B cell (primary cell): ENCODE data around the gene TSHZ1. TPM values are rescaled to one million over a fixed set of nuclear protein-coding genes. Genes with fewer than 3 reads are reported as not detected.

Experiments used
- ATAC-seq: fragments of 200-7000 bp; cut with Tn5 transposase; one replicate; pipeline ENCODE4 v1.10.0; 2021; ENCODE audit warnings: low read depth, mild to moderate bottlenecking, moderate number of reproducible peaks, moderate library complexity
- CTCF ChIA-PET: fragments of 350-600 bp; sonication (Branson Sonifier 250); formaldehyde crosslinking; loops from one replicate; lab custom pipeline; 2021; ENCODE audit warnings: antibody characterized with exemption, inconsistent platforms; lab: Charles Lee
- POLR2A ChIA-PET: fragments of 350-600 bp; sonication (Branson Sonifier 250); formaldehyde crosslinking; loops from one replicate; lab custom pipeline; 2021; ENCODE audit warnings: antibody characterized with exemption; lab: Charles Lee
- DNase-seq: peaks from one replicate; pipeline ENCODE4 v3.0.0; 2013
- H2AFZ ChIP-seq: 2 replicates; pipeline ENCODE4 v1.6.1; 2012; ENCODE audit warnings: mild to moderate bottlenecking, low read depth, low read length; ENCODE audit not compliant: insufficient read depth, poor library complexity, severe bottlenecking
- H3K27ac ChIP-seq, 2 donors: 1 replicate in 1 of 2; 2 replicates in 1 of 2; pipeline ENCODE4 v1.5.1; 2012 to 2013; ENCODE audit warnings: low read length in 2 of 2, mild to moderate bottlenecking in 2 of 2, moderate library complexity in 1 of 2
- H3K27me3 ChIP-seq, 4 experiments: fragments of 200-600 bp in 1 of 4; sonication (generic) in 1 of 4; replicated peaks in 1 of 4; 1 replicate in 2 of 4; 2 replicates in 2 of 4; pipeline versions ENCODE4 v1.6.1 to v1.7.0; 2013 to 2016; ENCODE audit warnings: low read length in 3 of 4, mild to moderate bottlenecking in 2 of 4, mixed read lengths in 1 of 4, moderate library complexity in 1 of 4; ENCODE audit not compliant: insufficient read depth in 4 of 4, control insufficient read depth in 3 of 4; ENCODE audit errors: control extremely low read depth in 1 of 4
- H3K36me3 ChIP-seq, 2 experiments: replicated peaks in 1 of 2; 1 replicate in 1 of 2; 2 replicates in 1 of 2; pipeline versions ENCODE4 v1.6.1 to v1.7.1; 2013; ENCODE audit warnings: low read length in 1 of 2; ENCODE audit not compliant: insufficient read depth in 2 of 2, control insufficient read depth in 1 of 2; ENCODE audit errors: control extremely low read depth in 1 of 2, extremely low read depth in 1 of 2
- H3K4me1 ChIP-seq, 2 donors: fragments of 200-600 bp in 1 of 2; sonication (generic) in 1 of 2; 1 replicate in 1 of 2; 2 replicates in 1 of 2; pipeline versions ENCODE4 v1.5.1 to v1.6.1; 2013 to 2017; ENCODE audit warnings: low read length in 2 of 2; ENCODE audit not compliant: control insufficient read depth in 2 of 2, insufficient read depth in 2 of 2
- H3K4me2 ChIP-seq: replicated peaks from 2 replicates; pipeline ENCODE3; 2012; ENCODE audit warnings: mild to moderate bottlenecking, low read depth, low read length; ENCODE audit not compliant: poor library complexity, severe bottlenecking
- H3K4me3 ChIP-seq, 5 experiments: fragments of 200-600 bp in 1 of 5; sonication (generic) in 1 of 5; 1 replicate in 3 of 5; 2 replicates in 2 of 5; pipeline versions ENCODE4 v1.5.1 to v1.7.0; 2011 to 2016; ENCODE audit warnings: low read length in 4 of 5, mild to moderate bottlenecking in 4 of 5, low read depth in 2 of 5, control low read depth in 1 of 5, moderate library complexity in 1 of 5; ENCODE audit not compliant: insufficient read depth in 1 of 5; ENCODE audit errors: control extremely low read depth in 1 of 5, extremely low read depth in 1 of 5
- H3K79me2 ChIP-seq: fragments of 200-600 bp; sonication (generic); one replicate; pipeline ENCODE4 v1.6.0; 2016; ENCODE audit warnings: low read length; ENCODE audit not compliant: control insufficient read depth, insufficient read depth
- H3K9ac ChIP-seq: fragments of 200-600 bp; sonication (generic); 2 replicates; pipeline ENCODE4 v1.6.1; 2017; ENCODE audit warnings: mild to moderate bottlenecking, low read length, moderate library complexity
- H3K9me3 ChIP-seq, 3 donors: one replicate each; pipeline versions ENCODE4 v1.6.1 to v1.7.1; 2013; ENCODE audit warnings: low read length in 2 of 3; ENCODE audit not compliant: control insufficient read depth in 2 of 3, insufficient read depth in 1 of 3; ENCODE audit errors: control extremely low read depth in 1 of 3
- H4K20me1 ChIP-seq: 2 replicates; pipeline ENCODE4 v1.6.0; 2012; ENCODE audit warnings: mild to moderate bottlenecking, low read length; ENCODE audit not compliant: insufficient read depth, control insufficient read depth, poor library complexity, severe bottlenecking
- H3K27ac Mint-ChIP-seq: one replicate; pipeline ENCODE4 v1.8.0; 2021; ENCODE audit warnings: mixed read lengths
- H3K27me3 Mint-ChIP-seq: one replicate; pipeline ENCODE4 v1.8.0; 2021; ENCODE audit warnings: mixed read lengths
- H3K4me1 Mint-ChIP-seq: one replicate; pipeline ENCODE4 v1.8.0; 2021; ENCODE audit warnings: mixed read lengths
- H3K4me3 Mint-ChIP-seq: one replicate; pipeline ENCODE4 v1.8.0; 2021; ENCODE audit warnings: mixed read lengths
- H3K9me3 Mint-ChIP-seq: one replicate; pipeline ENCODE4 v1.8.0; 2022; ENCODE audit warnings: mixed read lengths; ENCODE audit not compliant: insufficient read depth
- EZH2 ChIP-seq: IDR thresholded peaks from 2 replicates; pipeline ENCODE4 v1.6.1; 2012; ENCODE audit warnings: borderline replicate concordance, low read depth, mild to moderate bottlenecking, moderate library complexity, low read length; ENCODE audit not compliant: insufficient read depth, poor library complexity, severe bottlenecking
- whole genome bisulfite sequencing: methylation state at CpG from one replicate; pipeline ENCODE4 v1.1.5; 2013; ENCODE audit warnings: missing lambda C conversion rate; ENCODE audit not compliant: insufficient coverage; 5-methylcytosine and 5-hydroxymethylcytosine counted together
- intact Hi-C: fragments of 100-400 bp; cut with micrococcal nuclease; formaldehyde crosslinking; loops from one replicate; pipeline ENCODE4 v1.10.0; 2022
- polyA plus RNA-seq: library from polyadenylated mRNA; depleted of rRNA; stranded (reverse); fragments of >200 nt; gene quantifications from 2 replicates; pipeline ENCODE4 v1.2.3, GENCODE V29; 2012
- total RNA-seq, 2 donors: library from RNA; stranded (reverse); fragments of 120-200 nt in 1 of 2; gene quantifications; 1 replicate in 1 of 2; 2 replicates in 1 of 2; pipeline versions ENCODE4 v1.2.3 to v1.2.4, GENCODE V29; 2013 to 2022
- TF ChIP-seq, protein P1 (sequence below): fragments of 200-600 bp; IDR thresholded peaks from one replicate; pipeline ENCODE4 v1.8.0; 2022; ENCODE audit warnings: antibody characterized with exemption, mild to moderate bottlenecking

TSHZ1 gene
- total and polyA plus RNA-seq, 2 donors (not counting 1 experiment from before 2014, with no cell fraction given) = 5.3 to 9.8 TPM

- Histone ChIP-seq H3K79me2 (no peaks in the 10 kb centered on the region), H3K9me3 (no peaks in the 10 kb centered on the region), H3K27me3 (peaks cover 0 to 3% (median 0%) of the 10 kb centered on the region in 4 experiments), H3K9ac (no peak overlapping the region), H3K4me3 (no peak overlapping the region), H3K27ac (no peak overlapping the region), H3K36me3 (no peaks in the 10 kb centered on the region), H4K20me1 (no peaks in the 10 kb centered on the region), H3K4me2 (no peak overlapping the region), H3K4me1 (no peaks in the 10 kb centered on the region), H2AFZ (no peak overlapping the region)
- Mint-ChIP-seq H3K4me3 (no peak overlapping the region), H3K27ac (no peak overlapping the region), H3K4me1 (no peaks in the 10 kb centered on the region), H3K9me3 (no peaks in the 10 kb centered on the region), H3K27me3 (peaks cover 20% of the 10 kb centered on the region)
- intact Hi-C loops = no loop called here
- ChIA-PET POLR2A (no interaction called here), CTCF (no interaction called here)
- WGBS = 93% methylated on average over 7 of the region's 10 CpGs
- ATAC-seq = no peak
- no peak for DNase-seq
- TF ChIP-seq, protein P1, sequence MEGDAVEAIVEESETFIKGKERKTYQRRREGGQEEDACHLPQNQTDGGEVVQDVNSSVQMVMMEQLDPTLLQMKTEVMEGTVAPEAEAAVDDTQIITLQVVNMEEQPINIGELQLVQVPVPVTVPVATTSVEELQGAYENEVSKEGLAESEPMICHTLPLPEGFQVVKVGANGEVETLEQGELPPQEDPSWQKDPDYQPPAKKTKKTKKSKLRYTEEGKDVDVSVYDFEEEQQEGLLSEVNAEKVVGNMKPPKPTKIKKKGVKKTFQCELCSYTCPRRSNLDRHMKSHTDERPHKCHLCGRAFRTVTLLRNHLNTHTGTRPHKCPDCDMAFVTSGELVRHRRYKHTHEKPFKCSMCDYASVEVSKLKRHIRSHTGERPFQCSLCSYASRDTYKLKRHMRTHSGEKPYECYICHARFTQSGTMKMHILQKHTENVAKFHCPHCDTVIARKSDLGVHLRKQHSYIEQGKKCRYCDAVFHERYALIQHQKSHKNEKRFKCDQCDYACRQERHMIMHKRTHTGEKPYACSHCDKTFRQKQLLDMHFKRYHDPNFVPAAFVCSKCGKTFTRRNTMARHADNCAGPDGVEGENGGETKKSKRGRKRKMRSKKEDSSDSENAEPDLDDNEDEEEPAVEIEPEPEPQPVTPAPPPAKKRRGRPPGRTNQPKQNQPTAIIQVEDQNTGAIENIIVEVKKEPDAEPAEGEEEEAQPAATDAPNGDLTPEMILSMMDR = no peak
- no peak for TF ChIP-seq EZH2
These were observed 105.6 kb downstream of the TSHZ1 start for GRCh38 chr18:75316223-75316622.

- peaks cover 14% of the 10 kb centered on the region for H3K27me3 Mint-ChIP-seq
- Histone ChIP-seq H3K9me3 (peaks cover 0 to 4% (median 0%) of the 10 kb centered on the region in 3 donors), H3K9ac (no peak overlapping the region), H3K27ac (no peak overlapping the region), H4K20me1 (no peaks in the 10 kb centered on the region), H3K4me2 (no peak overlapping the region), H3K79me2 (no peaks in the 10 kb centered on the region), H3K4me3 (no peak overlapping the region), H2AFZ (no peak overlapping the region), H3K4me1 (no peaks in the 10 kb centered on the region), H3K27me3 (no peaks in the 10 kb centered on the region), H3K36me3 (no peaks in the 10 kb centered on the region)
- ChIA-PET POLR2A (no interaction called here), CTCF (no interaction called here)
- H3K4me3 Mint-ChIP-seq = no peak overlapping the region
- no peaks in the 10 kb centered on the region for H3K9me3 Mint-ChIP-seq
- no peaks in the 10 kb centered on the region for H3K4me1 Mint-ChIP-seq
- ATAC-seq = no peak
- intact Hi-C loops = no loop called here
- no peak overlapping the region for H3K27ac Mint-ChIP-seq
- DNase-seq = no peak
- WGBS = 98% methylated on average over 7 of the region's 8 CpGs
- TF ChIP-seq, protein P1 = no peak
- no peak for TF ChIP-seq EZH2
These were observed 106.2 kb downstream of the TSHZ1 start for GRCh38 chr18:75316826-75317225.
